ENCODE measurements around the gene NME7. TPM values are rescaled to one million over a fixed set of nuclear protein-coding genes. Genes with fewer than 3 reads are reported as not detected.

The NME7 gene
- total RNA-seq, 2 experiments from 2014 or later = 21.8 to 29.1 TPM

GRCh38 chr1:169144941-169145626 is 222.5 kb downstream of the NME7 start:
- DNase-seq (no peak), ATAC-seq (no peak)
- no peaks in the 10 kb centered on the region for H3K9me3 Mint-ChIP-seq (ENCODE audit: low read depth)
- no peaks in the 10 kb centered on the region for H3K27me3 Mint-ChIP-seq
- no peaks in the 10 kb centered on the region for H3K4me1 Mint-ChIP-seq
- peaks cover 3% of the 10 kb centered on the region for H3K36me3 Mint-ChIP-seq
- no peak overlapping the region for H3K27ac Mint-ChIP-seq
- H3K4me3 Mint-ChIP-seq = no peak overlapping the region
- CTCF ChIA-PET = no interaction called here

- H3K4me3 Mint-ChIP-seq = no peak overlapping the region
- CTCF ChIA-PET = no interaction called here
- H3K27ac Mint-ChIP-seq = no peak overlapping the region
- ATAC-seq (no peak), DNase-seq (no peak)
- H3K36me3 Mint-ChIP-seq = peaks cover 6% of the 10 kb centered on the region
- no peaks in the 10 kb centered on the region for H3K9me3 Mint-ChIP-seq (ENCODE audit: low read depth)
- no peaks in the 10 kb centered on the region for H3K27me3 Mint-ChIP-seq
- peaks cover 8% of the 10 kb centered on the region for H3K4me1 Mint-ChIP-seq
Measured at GRCh38 chr1:169143984-169144383, 223.6 kb downstream of the NME7 start.

GRCh38 chr1:169143346-169143745 is 224.3 kb downstream of the NME7 start:
- Mint-ChIP-seq H3K9me3 (ENCODE audit: low read depth) (no peaks in the 10 kb centered on the region), H3K4me1 (peaks cover 12% of the 10 kb centered on the region), H3K4me3 (no peak overlapping the region), H3K36me3 (peaks cover 6% of the 10 kb centered on the region), H3K27ac (no peak overlapping the region), H3K27me3 (no peaks in the 10 kb centered on the region)
- DNase-seq (no peak), ATAC-seq (no peak)
- CTCF ChIA-PET = no interaction called here

- no peak for DNase-seq
- CTCF ChIA-PET = no interaction called here
Measured at GRCh38 chr1:169142129-169142528, 225.5 kb downstream of the NME7 start.

GRCh38 chr1:169141356-169141755 is 226.2 kb downstream of the NME7 start:
- Mint-ChIP-seq H3K9me3 (ENCODE audit: low read depth) (no peaks in the 10 kb centered on the region), H3K27ac (no peak overlapping the region), H3K36me3 (peaks cover 9% of the 10 kb centered on the region), H3K27me3 (no peaks in the 10 kb centered on the region), H3K4me1 (peaks cover 12% of the 10 kb centered on the region), H3K4me3 (no peak overlapping the region)
- ATAC-seq (no peak), DNase-seq (no peak)
- CTCF ChIA-PET = no interaction called here

More at GRCh38 chr1:169142129-169142528, 225.5 kb downstream of the NME7 start:
- Mint-ChIP-seq H3K27me3 (no peaks in the 10 kb centered on the region), H3K36me3 (peaks cover 9% of the 10 kb centered on the region), H3K9me3 (ENCODE audit: low read depth) (no peaks in the 10 kb centered on the region), H3K27ac (no peak overlapping the region), H3K4me1 (peaks cover 12% of the 10 kb centered on the region), H3K4me3 (no peak overlapping the region)
- ATAC-seq = no peak

- peak; percentile 93 for ATAC-seq
Measured at GRCh38 chr1:169138866-169139670, 228.5 kb downstream of the NME7 start.

GRCh38 chr1:169137357-169137756 is 230.2 kb downstream of the NME7 start:
- Mint-ChIP-seq H3K4me1 (peaks cover 18% of the 10 kb centered on the region), H3K4me3 (no peak overlapping the region), H3K27me3 (no peaks in the 10 kb centered on the region), H3K9me3 (ENCODE audit: low read depth) (no peaks in the 10 kb centered on the region), H3K27ac (no peak overlapping the region), H3K36me3 (peaks cover 12% of the 10 kb centered on the region)
- no peak for ATAC-seq
- no peak for DNase-seq
- CTCF ChIA-PET = no interaction called here

More at GRCh38 chr1:169138866-169139670, 228.5 kb downstream of the NME7 start:
- Mint-ChIP-seq H3K36me3 (peaks cover 9% of the 10 kb centered on the region), H3K27ac (peak overlapping the region; percentile 27), H3K27me3 (no peaks in the 10 kb centered on the region), H3K9me3 (ENCODE audit: low read depth) (no peaks in the 10 kb centered on the region), H3K4me3 (no peak overlapping the region), H3K4me1 (peaks cover 12% of the 10 kb centered on the region)
- CTCF ChIA-PET = interaction anchor here (0.9 to 1.3 kb wide), 2 partner anchors 32 to 535 kb away, joined by 3 read pairs; no protein-coding TSS in a partner anchor
- no peak for DNase-seq

- DNase-seq = no peak
- H3K4me3 Mint-ChIP-seq = no peak overlapping the region
- no peaks in the 10 kb centered on the region for H3K9me3 Mint-ChIP-seq (ENCODE audit: low read depth)
- no peak for ATAC-seq
- H3K36me3 Mint-ChIP-seq = peaks cover 15% of the 10 kb centered on the region
- no peaks in the 10 kb centered on the region for H3K27me3 Mint-ChIP-seq
- CTCF ChIA-PET = no interaction called here
- H3K4me1 Mint-ChIP-seq = peaks cover 10% of the 10 kb centered on the region
- H3K27ac Mint-ChIP-seq = no peak overlapping the region
Measured at GRCh38 chr1:169133801-169134502, 233.6 kb downstream of the NME7 start.

- no peaks in the 10 kb centered on the region for H3K9me3 Mint-ChIP-seq (ENCODE audit: low read depth)
- DNase-seq (no peak), ATAC-seq (no peak)
- no peak overlapping the region for H3K27ac Mint-ChIP-seq
- H3K36me3 Mint-ChIP-seq = peaks cover 13% of the 10 kb centered on the region
- CTCF ChIA-PET = no interaction called here
- no peaks in the 10 kb centered on the region for H3K27me3 Mint-ChIP-seq
- peaks cover 13% of the 10 kb centered on the region for H3K4me1 Mint-ChIP-seq
- no peak overlapping the region for H3K4me3 Mint-ChIP-seq
Measured at GRCh38 chr1:169133228-169133576, 234.4 kb downstream of the NME7 start.

GRCh38 chr1:169132512-169133227 is 234.9 kb downstream of the NME7 start:
- no peak overlapping the region for H3K27ac Mint-ChIP-seq
- CTCF ChIA-PET = no interaction called here

GRCh38 chr1:169130683-169131082 is 236.9 kb downstream of the NME7 start:
- Mint-ChIP-seq H3K9me3 (ENCODE audit: low read depth) (no peaks in the 10 kb centered on the region), H3K36me3 (peaks cover 13% of the 10 kb centered on the region), H3K27me3 (no peaks in the 10 kb centered on the region), H3K4me3 (no peak overlapping the region), H3K4me1 (peaks cover 13% of the 10 kb centered on the region), H3K27ac (no peak overlapping the region)
- no peak for DNase-seq
- CTCF ChIA-PET = no interaction called here
- no peak for ATAC-seq

More at GRCh38 chr1:169132512-169133227, 234.9 kb downstream of the NME7 start:
- Mint-ChIP-seq H3K36me3 (peaks cover 16% of the 10 kb centered on the region), H3K4me1 (peaks cover 13% of the 10 kb centered on the region), H3K27me3 (no peaks in the 10 kb centered on the region), H3K9me3 (ENCODE audit: low read depth) (no peaks in the 10 kb centered on the region), H3K4me3 (no peak overlapping the region)
- DNase-seq (no peak), ATAC-seq (no peak)

GRCh38 chr1:169129109-169129784 is 238.3 kb downstream of the NME7 start:
- Mint-ChIP-seq H3K36me3 (peaks cover 13% of the 10 kb centered on the region), H3K4me1 (peaks cover 13% of the 10 kb centered on the region), H3K27me3 (no peaks in the 10 kb centered on the region), H3K27ac (no peak overlapping the region), H3K9me3 (ENCODE audit: low read depth) (no peaks in the 10 kb centered on the region), H3K4me3 (no peak overlapping the region)
- CTCF ChIA-PET = interaction anchor here (1.1 kb wide), 1 partner anchor 12 kb away, joined by 3 read pairs; no protein-coding TSS in a partner anchor
- no peak for ATAC-seq
- no peak for DNase-seq

- Mint-ChIP-seq H3K4me1 (peaks cover 11% of the 10 kb centered on the region), H3K36me3 (peaks cover 13% of the 10 kb centered on the region), H3K4me3 (no peak overlapping the region), H3K27ac (no peak overlapping the region), H3K27me3 (no peaks in the 10 kb centered on the region), H3K9me3 (ENCODE audit: low read depth) (no peaks in the 10 kb centered on the region)
- ATAC-seq (peak; percentile 33), DNase-seq (no peak)
- CTCF ChIA-PET = no interaction called here
Measured at GRCh38 chr1:169128562-169128961, 239.0 kb downstream of the NME7 start.

Data from activated CD8-positive, alpha-beta memory T cell treated with anti-CD3 and anti-CD28 coated beads, Interleukin-2, amount 10 ng/mL, durations not matched to agents 7 days and 5 days (primary cell).